Effector memory CD4-positive, alpha-beta T cell (primary cell): ENCODE results near the gene LDLRAD4.

ENCODE experiments used
- DNase-seq, 3 donors: peaks; one replicate each; pipeline ENCODE4 v3.0.0-alpha.2; 2020
- H3K27ac ChIP-seq: 2 replicates; pipeline ENCODE4 v1.7.0; 2013; ENCODE audit warnings: mild to moderate bottlenecking, low read length, moderate library complexity; ENCODE audit not compliant: insufficient read depth, poor library complexity, severe bottlenecking
- H3K27me3 ChIP-seq: replicated peaks from 2 replicates; pipeline ENCODE4 v1.7.0; 2013; ENCODE audit warnings: mild to moderate bottlenecking, low read length; ENCODE audit not compliant: insufficient read depth, control insufficient read depth, poor library complexity, severe bottlenecking
- H3K36me3 ChIP-seq: 2 replicates; pipeline ENCODE4 v1.7.0; 2013; ENCODE audit warnings: mild to moderate bottlenecking, low read length, moderate library complexity; ENCODE audit not compliant: control insufficient read depth, insufficient read depth
- H3K4me1 ChIP-seq: 2 replicates; pipeline ENCODE4 v1.7.0; 2013; ENCODE audit warnings: low read length, mild to moderate bottlenecking; ENCODE audit not compliant: control insufficient read depth, insufficient read depth, poor library complexity, severe bottlenecking
- H3K4me3 ChIP-seq: 2 replicates; pipeline ENCODE4 v1.7.0; 2013; ENCODE audit warnings: low read length, low read depth, mild to moderate bottlenecking; ENCODE audit not compliant: insufficient read depth, poor library complexity, severe bottlenecking
- H3K9me3 ChIP-seq: 2 replicates; pipeline ENCODE4 v1.7.0; 2013; ENCODE audit warnings: mild to moderate bottlenecking, low read length, moderate library complexity; ENCODE audit not compliant: control insufficient read depth

The LDLRAD4 gene

DNA sequence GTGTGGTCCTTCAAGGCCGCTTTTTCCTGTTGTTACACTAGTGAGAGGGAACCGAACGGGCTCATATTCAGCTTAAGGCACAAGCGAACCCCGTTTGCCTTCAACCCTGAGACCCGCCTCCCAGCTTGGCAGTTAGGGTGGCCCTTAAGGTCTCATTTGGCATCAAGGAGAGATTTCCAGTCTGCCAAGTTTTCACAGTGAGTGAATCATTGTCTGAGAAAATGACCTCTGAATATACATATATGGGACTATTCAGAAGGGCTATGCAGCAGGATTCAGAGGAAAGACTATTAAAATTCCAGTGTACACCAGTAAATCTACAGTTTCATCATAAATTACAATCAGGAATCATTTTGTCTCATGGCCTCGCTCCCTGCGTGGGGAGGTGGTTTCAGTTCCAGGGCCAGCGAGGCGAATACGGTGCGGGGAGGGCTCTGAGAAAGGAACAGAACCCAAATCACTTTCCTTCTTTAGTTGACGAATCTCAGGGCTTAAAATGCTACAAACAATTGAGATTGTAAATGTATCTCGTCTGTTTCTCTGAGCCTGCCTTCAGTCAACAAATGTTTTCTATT lies 276.4 kb downstream of the LDLRAD4 start:
- no peak for DNase-seq
- Histone ChIP-seq H3K36me3 (peaks cover 7% of the 10 kb centered on the region), H3K4me1 (peaks cover 2% of the 10 kb centered on the region), H3K9me3 (no peaks in the 10 kb centered on the region), H3K27me3 (no peaks in the 10 kb centered on the region), H3K4me3 (no peak overlapping the region), H3K27ac (no peak overlapping the region)

DNA sequence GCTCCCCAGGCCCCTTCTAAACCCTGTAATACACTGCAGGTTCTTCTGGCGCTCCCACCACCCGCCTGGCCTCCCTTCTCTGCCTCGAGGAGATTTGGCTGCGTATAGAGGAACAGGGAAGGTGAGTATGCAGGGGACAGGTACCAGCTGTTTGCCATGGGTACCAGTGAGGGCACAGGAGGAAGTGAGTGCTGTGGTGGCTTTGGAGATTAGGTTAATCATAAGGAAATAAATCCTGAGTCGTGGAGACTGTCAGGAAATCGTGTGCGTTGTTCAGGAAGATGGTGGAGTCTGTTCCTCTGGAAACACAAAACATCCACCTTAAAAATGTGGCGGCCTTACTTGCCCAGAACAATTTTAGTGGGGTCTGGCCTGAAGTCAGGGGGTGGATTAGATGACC lies 277.4 kb downstream of the LDLRAD4 start:
- no peak for DNase-seq
- H3K27ac ChIP-seq = no peak overlapping the region
- no peaks in the 10 kb centered on the region for H3K9me3 ChIP-seq
- H3K27me3 ChIP-seq = no peaks in the 10 kb centered on the region
- peaks cover 2% of the 10 kb centered on the region for H3K4me1 ChIP-seq
- no peak overlapping the region for H3K4me3 ChIP-seq
- H3K36me3 ChIP-seq = peaks cover 7% of the 10 kb centered on the region

DNA sequence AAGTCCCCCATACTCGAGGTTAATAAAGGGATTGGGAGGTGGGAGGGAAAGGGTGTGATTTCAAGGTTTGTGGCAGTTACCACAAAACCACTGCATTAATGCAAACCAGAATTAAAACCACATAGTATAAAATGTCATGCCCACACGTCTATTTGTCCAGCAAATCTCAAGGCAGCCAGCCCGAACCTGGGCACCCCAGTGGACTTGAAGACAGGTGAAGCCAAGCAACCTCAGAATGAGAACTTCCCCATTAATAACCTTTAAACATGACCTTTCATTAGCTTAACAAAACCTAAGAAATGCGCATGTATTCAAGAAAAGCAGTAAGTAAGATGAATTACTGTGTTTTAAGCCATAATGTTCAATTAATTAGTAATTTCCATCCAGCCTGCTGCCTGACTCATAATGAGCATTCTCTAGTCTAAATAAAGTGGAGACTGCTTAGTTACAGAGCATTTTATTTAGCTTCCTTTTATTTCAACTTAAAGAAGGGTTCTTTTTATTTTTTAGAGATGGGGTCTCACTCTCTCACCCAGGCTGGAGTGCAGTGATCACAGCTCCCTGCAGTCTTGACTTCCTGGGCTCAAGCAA lies 278.2 kb downstream of the LDLRAD4 start:
- H3K36me3 ChIP-seq = peaks cover under 1% of the 10 kb centered on the region
- DNase-seq = no peak
- no peaks in the 10 kb centered on the region for H3K27me3 ChIP-seq

DNA sequence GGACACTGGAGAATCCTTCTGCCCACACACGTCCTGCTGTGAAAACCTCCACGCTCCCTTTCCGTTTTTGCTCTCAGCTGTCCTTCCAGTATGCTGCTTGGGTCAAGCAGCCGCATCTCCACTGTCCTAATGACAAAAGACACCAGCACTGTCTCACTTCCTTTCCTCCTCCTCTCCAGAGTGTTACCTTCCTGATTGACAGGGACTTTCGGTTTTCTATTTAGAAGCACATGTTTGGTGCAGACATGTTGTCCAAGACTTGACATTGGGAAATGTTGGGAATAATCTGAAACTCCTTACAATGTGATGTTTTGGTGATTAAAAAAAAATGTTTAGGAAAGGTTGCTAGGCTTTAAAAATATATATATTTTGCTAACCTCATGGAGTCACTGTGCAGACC lies 281.2 kb downstream of the LDLRAD4 start:
- no peak for DNase-seq

More for the DNA sequence above, 278.2 kb downstream of the LDLRAD4 start:
- Histone ChIP-seq H3K4me1 (peaks cover 2% of the 10 kb centered on the region), H3K27ac (no peak overlapping the region), H3K4me3 (no peak overlapping the region), H3K9me3 (no peaks in the 10 kb centered on the region)

DNA sequence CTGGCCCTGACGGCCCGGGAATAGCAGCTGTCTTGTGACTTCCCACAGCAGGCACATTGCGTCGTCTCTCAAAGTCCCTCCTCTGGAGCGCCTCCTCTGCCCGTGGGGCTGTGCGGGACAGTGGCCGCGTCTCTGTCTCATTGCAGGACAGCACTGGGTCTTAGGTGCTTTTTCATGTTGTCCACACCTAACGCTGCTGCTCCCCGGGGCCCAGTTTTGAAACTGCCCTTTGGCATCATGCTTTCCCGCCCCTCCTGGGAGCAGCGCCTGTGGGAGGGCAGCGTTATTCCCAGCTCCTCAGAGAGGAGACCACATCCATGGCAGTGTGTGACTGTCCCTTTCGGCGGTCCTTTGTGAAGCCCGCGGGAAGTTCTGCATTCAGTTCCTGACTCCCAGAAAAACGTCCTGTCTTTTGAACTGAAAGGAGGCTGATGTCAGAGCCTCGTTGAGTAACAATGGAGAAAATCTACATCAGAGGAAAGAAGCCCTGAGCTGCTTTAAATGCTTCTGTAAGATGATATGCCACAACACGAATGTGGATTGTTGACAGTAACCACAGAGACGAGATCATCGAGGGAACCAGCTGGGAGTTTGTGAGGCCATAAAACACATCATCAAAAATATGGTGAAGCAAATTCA lies 281.8 kb downstream of the LDLRAD4 start:
- H3K27ac ChIP-seq = no peak overlapping the region
- no peaks in the 10 kb centered on the region for H3K27me3 ChIP-seq
- no peaks in the 10 kb centered on the region for H3K36me3 ChIP-seq
- H3K4me3 ChIP-seq = no peak overlapping the region
- no peak for DNase-seq
- H3K9me3 ChIP-seq = no peaks in the 10 kb centered on the region
- H3K4me1 ChIP-seq = peaks cover 8% of the 10 kb centered on the region

More for the DNA sequence above, 281.2 kb downstream of the LDLRAD4 start:
- no peak overlapping the region for H3K27ac ChIP-seq
- H3K36me3 ChIP-seq = no peaks in the 10 kb centered on the region
- no peaks in the 10 kb centered on the region for H3K9me3 ChIP-seq
- H3K4me3 ChIP-seq = no peak overlapping the region
- H3K27me3 ChIP-seq = no peaks in the 10 kb centered on the region
- H3K4me1 ChIP-seq = peaks cover 8% of the 10 kb centered on the region

DNA sequence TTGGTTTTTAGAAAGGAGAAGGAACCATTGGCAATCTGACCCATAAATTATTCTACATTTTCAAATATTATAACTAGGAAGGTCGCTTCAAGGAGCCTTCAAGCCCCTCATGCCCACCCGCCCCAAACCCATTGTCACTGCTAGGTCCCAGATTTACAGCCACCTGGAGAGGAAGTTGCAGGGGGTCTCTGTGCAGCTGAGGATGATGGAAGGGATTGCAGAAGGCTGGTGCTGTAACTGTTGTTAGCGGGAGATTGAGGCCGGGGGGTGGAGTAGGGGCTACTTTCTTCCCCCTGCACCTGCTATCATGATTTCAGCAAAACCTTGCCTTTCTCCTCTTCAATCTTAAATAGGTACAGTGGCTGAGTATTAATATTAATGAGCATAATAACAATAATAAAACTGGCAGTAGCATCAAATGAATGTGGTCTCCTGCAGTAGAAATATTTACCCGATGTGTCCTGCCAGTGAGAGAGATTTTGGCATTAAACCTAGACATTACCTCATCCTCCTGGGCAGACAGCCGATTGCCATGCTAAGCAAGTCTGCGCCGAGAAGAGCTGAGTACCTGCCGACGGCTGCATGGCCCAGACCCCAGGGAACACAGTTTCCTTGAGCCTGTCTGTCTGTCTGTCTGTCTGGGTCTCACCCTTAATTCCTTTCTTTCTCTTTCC lies 282.4 kb downstream of the LDLRAD4 start:
- Histone ChIP-seq H3K4me1 (peaks cover 8% of the 10 kb centered on the region), H3K36me3 (no peaks in the 10 kb centered on the region), H3K9me3 (no peaks in the 10 kb centered on the region), H3K4me3 (no peak overlapping the region), H3K27ac (no peak overlapping the region), H3K27me3 (no peaks in the 10 kb centered on the region)
- DNase-seq = no peak

DNA sequence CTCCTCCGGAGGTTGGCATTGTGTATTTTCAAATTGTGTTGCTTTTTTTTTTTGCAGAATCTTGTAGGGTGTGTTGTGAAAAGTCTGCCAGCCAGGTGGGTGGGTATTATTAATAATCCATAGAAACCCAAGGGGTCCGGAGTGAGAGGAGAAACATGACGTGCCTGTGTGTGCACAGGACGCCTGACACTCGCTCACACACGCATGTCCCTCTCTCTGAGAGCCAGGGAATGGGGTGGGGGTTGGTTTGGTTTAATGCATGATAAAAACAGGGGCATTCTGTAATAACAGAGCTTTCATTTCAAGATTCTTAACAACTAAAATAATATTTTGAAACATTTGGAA lies 283.0 kb downstream of the LDLRAD4 start:
- Histone ChIP-seq H3K27me3 (no peaks in the 10 kb centered on the region), H3K9me3 (no peaks in the 10 kb centered on the region), H3K4me1 (peaks cover 6% of the 10 kb centered on the region), H3K4me3 (no peak overlapping the region), H3K27ac (no peak overlapping the region), H3K36me3 (no peaks in the 10 kb centered on the region)
- no peak for DNase-seq

DNA sequence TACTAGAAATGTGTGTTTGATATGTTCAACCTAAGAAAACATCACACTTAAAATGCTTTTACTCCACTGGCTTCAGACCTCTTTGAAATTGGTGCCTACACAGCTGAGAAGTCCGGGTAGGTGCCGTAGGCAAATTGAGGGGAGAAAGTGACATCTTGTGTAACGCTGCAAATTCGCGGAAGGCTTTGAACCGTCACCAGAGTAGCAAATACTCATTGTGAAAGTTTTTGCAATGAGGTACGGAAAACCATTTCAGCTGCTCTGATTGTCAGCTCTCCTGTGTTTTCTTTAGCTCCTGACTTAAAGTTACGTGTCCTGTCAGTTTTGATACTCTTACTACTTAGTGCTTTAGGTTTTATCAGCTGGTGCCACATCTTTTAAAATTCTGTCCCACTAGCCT lies 283.3 kb downstream of the LDLRAD4 start:
- Histone ChIP-seq H3K4me1 (peaks cover 6% of the 10 kb centered on the region), H3K9me3 (no peaks in the 10 kb centered on the region), H3K36me3 (no peaks in the 10 kb centered on the region), H3K27ac (no peak overlapping the region), H3K27me3 (no peaks in the 10 kb centered on the region), H3K4me3 (no peak overlapping the region)
- no peak for DNase-seq

DNA sequence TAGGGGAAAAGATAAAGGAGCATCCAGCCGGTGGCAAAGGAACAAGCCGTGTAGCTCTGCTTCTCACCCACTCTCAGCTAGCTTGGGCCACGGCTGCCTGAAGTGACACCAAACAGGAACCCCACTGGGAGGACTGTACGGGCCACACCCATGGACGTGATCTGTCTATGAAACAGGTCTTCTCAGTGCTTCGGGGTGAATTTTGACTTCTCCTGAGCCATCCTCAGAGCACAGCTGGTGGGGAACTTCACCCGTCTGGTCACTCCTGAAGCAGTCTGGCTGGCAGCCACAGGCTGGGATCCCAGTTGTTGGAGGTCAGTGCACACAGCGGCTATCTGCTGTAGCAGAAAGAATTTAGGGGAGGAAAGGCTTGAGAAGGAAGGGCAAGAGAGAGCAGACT lies 284.0 kb downstream of the LDLRAD4 start:
- no peaks in the 10 kb centered on the region for H3K9me3 ChIP-seq
- DNase-seq = no peak
- H3K4me3 ChIP-seq = no peak overlapping the region
- no peak overlapping the region for H3K27ac ChIP-seq
- H3K27me3 ChIP-seq = no peaks in the 10 kb centered on the region
- H3K36me3 ChIP-seq = no peaks in the 10 kb centered on the region
- peaks cover 6% of the 10 kb centered on the region for H3K4me1 ChIP-seq

DNA sequence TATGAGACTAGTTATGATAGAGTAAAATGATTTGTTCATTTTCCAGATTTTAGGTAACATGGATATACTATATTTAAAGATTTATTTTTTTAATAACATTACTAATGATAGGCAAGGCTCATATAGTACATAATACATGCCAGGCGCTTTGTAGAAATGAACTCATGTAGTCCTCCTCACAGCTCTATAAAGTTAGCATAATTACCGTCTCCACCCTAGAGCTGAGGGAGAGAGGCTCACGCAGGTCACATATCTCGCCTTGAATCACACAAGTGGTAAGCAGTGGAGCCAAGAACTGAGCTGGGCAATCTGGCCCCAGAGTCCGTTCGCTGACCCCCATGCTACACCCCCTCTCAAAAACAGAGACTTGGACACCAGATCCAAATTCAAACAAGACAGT lies 285.3 kb downstream of the LDLRAD4 start:
- DNase-seq = no peak
- no peaks in the 10 kb centered on the region for H3K9me3 ChIP-seq
- H3K36me3 ChIP-seq = no peaks in the 10 kb centered on the region
- H3K4me1 ChIP-seq = peaks cover 6% of the 10 kb centered on the region
- no peaks in the 10 kb centered on the region for H3K27me3 ChIP-seq
- H3K27ac ChIP-seq = no peak overlapping the region
- H3K4me3 ChIP-seq = no peak overlapping the region
